CD4-positive, alpha-beta T cell treated with Interleukin-15 for 4 hours (primary cell): ENCODE results near the gene GRWD1.

ENCODE experiments used
- DNase-seq: peaks from one replicate; pipeline ENCODE4 v3.0.0-alpha.2; 2020; ENCODE audit warnings: low spot score

The GRWD1 gene

GRCh38 chr19:48445606-48446481 lies at the start of gene GRWD1:
TSS of gene GRWD1 (plus strand) at chr19:48445983. CDS start at chr19:48446006, 23 bp downstream.
- peak; percentile 94 for DNase-seq

GRCh38 chr19:48396016-48396823 lies 49.6 kb upstream of the GRWD1 start:
- no peak for DNase-seq

- no peak for DNase-seq
Measured at GRCh38 chr19:48396824-48397176, 49.0 kb upstream of the GRWD1 start.

GRCh38 chr19:48397263-48398101 lies 48.3 kb upstream of the GRWD1 start:
- DNase-seq: no peak

GRCh38 chr19:48398102-48398374 lies 47.7 kb upstream of the GRWD1 start:
- DNase-seq: no peak

GRCh38 chr19:48398375-48399235 lies 47.2 kb upstream of the GRWD1 start:
- DNase-seq: peak; percentile 84

GRCh38 chr19:48400018-48400742 lies 45.6 kb upstream of the GRWD1 start:
- DNase-seq: no peak

GRCh38 chr19:48401287-48401686 lies 44.5 kb upstream of the GRWD1 start:
- no peak for DNase-seq

GRCh38 chr19:48403606-48404005 lies 42.2 kb upstream of the GRWD1 start:
- DNase-seq: peak; percentile 57

GRCh38 chr19:48405010-48405659 lies 40.6 kb upstream of the GRWD1 start:
- no peak for DNase-seq

GRCh38 chr19:48405850-48406249 lies 39.9 kb upstream of the GRWD1 start:
- DNase-seq: no peak

GRCh38 chr19:48413879-48414587 lies 31.8 kb upstream of the GRWD1 start:
- no peak for DNase-seq

- DNase-seq: peak; percentile 68
Measured at GRCh38 chr19:48415395-48415794, 30.4 kb upstream of the GRWD1 start.

- no peak for DNase-seq
Measured at GRCh38 chr19:48415806-48416221, 30.0 kb upstream of the GRWD1 start.

- DNase-seq: no peak
Measured at GRCh38 chr19:48417421-48417820, 28.4 kb upstream of the GRWD1 start.

GRCh38 chr19:48418317-48419064 lies 27.3 kb upstream of the GRWD1 start:
- DNase-seq: no peak

GRCh38 chr19:48419158-48419920 lies 26.4 kb upstream of the GRWD1 start:
- peak; percentile 71 for DNase-seq

GRCh38 chr19:48421548-48421947 lies 24.2 kb upstream of the GRWD1 start:
- no peak for DNase-seq
